Placental pericyte (primary cell): ENCODE results near the gene SPACA6. TPM values are rescaled to one million over a fixed set of nuclear protein-coding genes. Genes with fewer than 3 reads are reported as not detected.
A peak's percentile ranks its signal among the peaks of the same experiment; 100 is the strongest.

Experiments used
- small RNA-seq: library from RNA; depleted of rRNA; stranded (forward); fragments of <200 nt; gene quantifications from one replicate; pipeline ENCODE3, GENCODE V24; 2012; ENCODE audit warnings: low replicate concordance
- total RNA-seq: library from RNA; depleted of rRNA; stranded (reverse); fragments of >200 nt; gene quantifications from 2 replicates; pipeline ENCODE4 v1.2.3, GENCODE V29; 2012

Gene SPACA6
- total RNA-seq = 9.9 and 17.1 TPM in 2 replicates

GRCh38 chr19:51693260-51693659 is at the start of gene SPACA6:
Gene SPACA6, plus strand, starts transcription at chr19:51693330. Its CDS starts 197 bp downstream, at chr19:51693527.

DNA sequence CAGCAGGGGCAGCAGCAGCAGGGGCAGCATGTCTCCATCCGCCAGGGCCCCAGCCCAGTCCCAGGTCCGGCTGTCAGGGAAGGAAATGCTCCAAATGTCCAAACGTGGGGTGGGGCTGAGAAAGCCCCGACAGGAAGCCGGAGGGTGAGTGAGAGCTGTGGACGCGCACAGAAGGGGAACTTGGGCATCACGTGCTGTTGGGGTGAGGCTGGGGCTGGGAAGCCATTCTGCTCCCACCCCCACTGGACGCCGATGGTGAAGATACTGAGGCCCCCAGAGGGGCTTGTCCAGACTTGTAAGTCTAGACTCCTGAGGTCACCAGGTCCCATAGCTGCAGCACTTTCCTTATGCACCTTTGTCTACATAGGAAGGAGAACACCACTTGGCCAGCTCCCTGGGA is 46.4 kb upstream of the SPACA6 start, which contains the start of gene SIGLEC14:
SIGLEC14 (minus strand) TSS at position 96 of the 400 bp plus-strand sequence; CDS start at position 30, 66 bp downstream.

DNA sequence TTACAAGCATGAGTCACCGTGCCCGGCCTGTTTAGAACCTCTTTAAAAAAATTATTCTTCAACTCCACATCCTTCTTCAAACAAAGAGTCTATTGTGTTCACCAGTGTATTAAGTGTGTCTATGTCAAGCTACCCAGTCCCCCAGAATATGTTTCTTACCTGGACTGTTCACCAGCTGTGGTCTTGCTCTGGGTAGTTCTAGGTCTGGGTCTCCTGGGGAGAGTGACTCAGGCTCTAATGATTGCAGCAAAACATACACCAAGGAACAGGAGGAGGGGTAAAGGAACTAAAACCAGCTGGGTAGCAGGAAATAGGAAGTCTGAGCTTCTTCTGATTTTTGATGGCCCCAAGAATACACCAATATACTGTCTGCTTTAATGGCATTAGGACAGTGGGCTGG is 58.5 kb downstream of the SPACA6 start, which contains the start of gene FPR1:
FPR1 (minus strand) TSS at position 224 of the 400 bp plus-strand sequence. CDS start 4,884 bp downstream, outside the sequence.

Small RNA genes within 50 kb of the gene (small RNA-seq; reads per million reads assigned to genes)
- gene AC018755.2 = not detected
- not detected for gene MIR125A
- gene MIR99B = 0.42 reads per million, percentile 13 among the genes with 10 or more reads in this experiment
- gene MIRLET7E = not detected

Other genes starting within 250 kb of the SPACA6 start
- gene SIGLEC8, start 234.9 kb upstream of the SPACA6 start, total RNA-seq = not detected in 2 replicates
- gene CEACAM18, start 214.8 kb upstream of the SPACA6 start, total RNA-seq = not detected in 2 replicates
- gene SIGLEC12, start 191.5 kb upstream of the SPACA6 start, total RNA-seq = not detected in 2 replicates
- gene SIGLEC6, start 161.7 kb upstream of the SPACA6 start, total RNA-seq = not detected in 2 replicates
- 8.5 and 31.2 TPM in 2 replicates for gene ZNF175, start 122.0 kb upstream of the SPACA6 start, total RNA-seq
- gene SIGLEC5, start 62.9 kb upstream of the SPACA6 start, total RNA-seq = not detected in 2 replicates
- gene SIGLEC14, start 46.5 kb upstream of the SPACA6 start, total RNA-seq = not detected in 2 replicates
- gene HAS1, start 30.7 kb downstream of the SPACA6 start, total RNA-seq = under 0.01 and 0.14 TPM in 2 replicates
- 0.44 and 0.86 TPM in 2 replicates for gene FPR1, start 58.5 kb downstream of the SPACA6 start, total RNA-seq
- gene FPR2, start 67.8 kb downstream of the SPACA6 start, total RNA-seq = not detected in 2 replicates
- gene FPR3, start 101.8 kb downstream of the SPACA6 start, total RNA-seq = 0.43 TPM in 1 of 2 replicates, not detected in the other
- 5.3 and 5.5 TPM in 2 replicates for gene ZNF577, start 194.6 kb downstream of the SPACA6 start, total RNA-seq
- 6.3 and 10.3 TPM in 2 replicates for gene ZNF649, start 211.7 kb downstream of the SPACA6 start, total RNA-seq
- gene ZNF613, start 234.1 kb downstream of the SPACA6 start, total RNA-seq = 5.7 and 6.1 TPM in 2 replicates